Activated naive CD4-positive, alpha-beta T cell treated with anti-CD3 and anti-CD28 coated beads, Interleukin-2, amount 50 U/mL, for 72 hours (primary cell): ENCODE measurements around the gene AKR1C3. TPM values are rescaled to one million over a fixed set of nuclear protein-coding genes. Genes with fewer than 3 reads are reported as not detected.
"Not testable (repeated sequence)": the region's sequence is repeated elsewhere in the genome, so short reads cannot be mapped to it uniquely, and the experiment has no call there.

ENCODE experiments used
- ATAC-seq, 2 donors: fragments of 150-1000 bp; cut with Tn5 transposase; 2 replicates each; pipeline ENCODE4 v1.10.0; 2021; ENCODE audit warnings: mild to moderate bottlenecking in 2 of 2, moderate library complexity in 2 of 2
- DNase-seq, 2 donors: peaks; one replicate each; pipeline ENCODE4 v3.0.0; 2021 to 2022; ENCODE audit warnings: low spot score in 2 of 2
- H3K27ac Mint-ChIP-seq, 2 donors: one replicate each; pipeline ENCODE4 v1.8.0; 2022; ENCODE audit warnings: mild to moderate bottlenecking in 2 of 2, mixed read lengths in 2 of 2
- H3K36me3 Mint-ChIP-seq, 2 donors: one replicate each; pipeline ENCODE4 v1.8.0; 2022; ENCODE audit warnings: mixed read lengths in 2 of 2
- H3K9me3 Mint-ChIP-seq, 2 donors: one replicate each; pipeline ENCODE4 v1.8.0; 2022; ENCODE audit warnings: mixed read lengths in 2 of 2
- total RNA-seq, 2 donors: library from RNA; stranded (reverse); gene quantifications; one replicate each; pipeline ENCODE4 v1.2.3, GENCODE V29; 2022

The AKR1C3 gene
- 1 to 10 TPM in 1 of 2 donors, not detected in 1; 1.5 TPM for total RNA-seq

GRCh38 chr10:5094265-5095205, at the start of gene AKR1C3:
Gene AKR1C3, plus strand, starts transcription at chr10:5094414. Its CDS starts 31 bp downstream, at chr10:5094445.
- DNase-seq, result peak in 1 of 2 donors; percentile 5
- Mint-ChIP-seq H3K9me3 (peaks cover 4 to 5% of the 10 kb centered on the region in 2 donors), H3K36me3 (peaks cover 0 to 7% of the 10 kb centered on the region in 2 donors), H3K27ac (no peak within 1 kb of the TSS)
- ATAC-seq, result peak; percentile 24 to 62

- no peak for ATAC-seq
- Mint-ChIP-seq H3K27ac (no peak overlapping the region), H3K9me3 (no peaks in the 10 kb centered on the region)
Measured at GRCh38 chr10:5045095-5045494, 49.1 kb upstream of the AKR1C3 start.

GRCh38 chr10:5046410-5046809, 47.8 kb upstream of the AKR1C3 start:
- ATAC-seq (no peak), DNase-seq (no peak)
- Mint-ChIP-seq H3K27ac (no peak overlapping the region), H3K9me3 (no peaks in the 10 kb centered on the region), H3K36me3 (no peaks in the 10 kb centered on the region)

More at GRCh38 chr10:5045095-5045494, 49.1 kb upstream of the AKR1C3 start:
- no peaks in the 10 kb centered on the region for H3K36me3 Mint-ChIP-seq
- DNase-seq, result no peak

GRCh38 chr10:5047055-5047454, 47.2 kb upstream of the AKR1C3 start:
- not testable (repeated sequence) for ATAC-seq, H3K9me3 Mint-ChIP-seq, H3K27ac Mint-ChIP-seq, H3K36me3 Mint-ChIP-seq, DNase-seq

GRCh38 chr10:5047912-5048628, 46.1 kb upstream of the AKR1C3 start:
- ATAC-seq (no peak), DNase-seq (no peak)
- no peaks in the 10 kb centered on the region for H3K9me3 Mint-ChIP-seq
- no peak overlapping the region for H3K27ac Mint-ChIP-seq
- no peaks in the 10 kb centered on the region for H3K36me3 Mint-ChIP-seq

GRCh38 chr10:5052951-5053500, 41.2 kb upstream of the AKR1C3 start:
- DNase-seq, H3K9me3 Mint-ChIP-seq, H3K36me3 Mint-ChIP-seq, H3K27ac Mint-ChIP-seq, ATAC-seq: not testable (repeated sequence)

GRCh38 chr10:5054831-5055230, 39.4 kb upstream of the AKR1C3 start:
- not testable (repeated sequence) for H3K36me3 Mint-ChIP-seq

GRCh38 chr10:5059267-5059666, 34.9 kb upstream of the AKR1C3 start:
- not testable (repeated sequence) for DNase-seq, H3K36me3 Mint-ChIP-seq, H3K27ac Mint-ChIP-seq, ATAC-seq, H3K9me3 Mint-ChIP-seq

More at GRCh38 chr10:5054831-5055230, 39.4 kb upstream of the AKR1C3 start:
- H3K9me3 Mint-ChIP-seq, DNase-seq, H3K27ac Mint-ChIP-seq, ATAC-seq: not testable (repeated sequence)

GRCh38 chr10:5060791-5061190, 33.4 kb upstream of the AKR1C3 start:
- H3K36me3 Mint-ChIP-seq, ATAC-seq, DNase-seq, H3K27ac Mint-ChIP-seq, H3K9me3 Mint-ChIP-seq: not testable (repeated sequence)

- Mint-ChIP-seq H3K36me3 (peaks cover 0 to 1% of the 10 kb centered on the region in 2 donors), H3K9me3 (peaks cover 0 to 6% of the 10 kb centered on the region in 2 donors), H3K27ac (no peak overlapping the region)
- ATAC-seq (no peak), DNase-seq (no peak)
Measured at GRCh38 chr10:5064656-5065055, 29.6 kb upstream of the AKR1C3 start.

GRCh38 chr10:5068274-5068984, 25.8 kb upstream of the AKR1C3 start:
- ATAC-seq, result no peak
- Mint-ChIP-seq H3K9me3 (peaks cover 0 to 4% of the 10 kb centered on the region in 2 donors), H3K36me3 (peaks cover 0 to 11% of the 10 kb centered on the region in 2 donors), H3K27ac (no peak overlapping the region)
- no peak for DNase-seq

GRCh38 chr10:5070648-5071410, 23.4 kb upstream of the AKR1C3 start:
- no peak for ATAC-seq
- Mint-ChIP-seq H3K9me3 (peaks cover 0 to 4% of the 10 kb centered on the region in 2 donors), H3K27ac (peak overlapping the region in 1 of 2 donors; percentile 28), H3K36me3 (peaks cover 0 to 11% of the 10 kb centered on the region in 2 donors)
- DNase-seq, result no peak

- DNase-seq (no peak), ATAC-seq (no peak)
- Mint-ChIP-seq H3K9me3 (peaks cover 0 to 4% of the 10 kb centered on the region in 2 donors), H3K36me3 (peaks cover 0 to 11% of the 10 kb centered on the region in 2 donors), H3K27ac (peak overlapping the region; percentile 1 to 28)
Measured at GRCh38 chr10:5071411-5072198, 22.6 kb upstream of the AKR1C3 start.

GRCh38 chr10:5073659-5074058, 20.6 kb upstream of the AKR1C3 start:
- no peak for ATAC-seq
- Mint-ChIP-seq H3K27ac (no peak overlapping the region), H3K36me3 (peaks cover 0 to 11% of the 10 kb centered on the region in 2 donors), H3K9me3 (peaks cover 0 to 4% of the 10 kb centered on the region in 2 donors)
- DNase-seq, result no peak

GRCh38 chr10:5076615-5077014, 17.6 kb upstream of the AKR1C3 start:
- Mint-ChIP-seq H3K36me3 (no peaks in the 10 kb centered on the region), H3K27ac (no peak overlapping the region), H3K9me3 (no peaks in the 10 kb centered on the region)
- ATAC-seq, result no peak
- no peak for DNase-seq
